ENCODE data around the gene DRAXIN. TPM values are rescaled to one million over a fixed set of nuclear protein-coding genes. Genes with fewer than 3 reads are reported as not detected.

DRAXIN gene
- total RNA-seq, 2 experiments from 2014 or later, result 0.02 to 0.04 TPM

GRCh38 chr1:11767922-11768704 lies 76.6 kb downstream of the DRAXIN start:
- Mint-ChIP-seq H3K27me3 (peaks cover 5% of the 10 kb centered on the region), H3K36me3 (ENCODE audit: low read depth) (no peaks in the 10 kb centered on the region), H3K9me3 (ENCODE audit: low read depth) (no peaks in the 10 kb centered on the region), H3K27ac (no peak overlapping the region), H3K4me1 (no peaks in the 10 kb centered on the region), H3K4me3 (no peak overlapping the region)
- DNase-seq, result no peak
- intact Hi-C loops (cut with DNase I, micrococcal nuclease), result no loop called here
- CTCF ChIA-PET, result no interaction called here
- POLR2A ChIA-PET, result no interaction called here
- ATAC-seq, result no peak

- Mint-ChIP-seq H3K36me3 (ENCODE audit: low read depth) (no peaks in the 10 kb centered on the region), H3K27me3 (peaks cover under 1% of the 10 kb centered on the region), H3K4me3 (no peak overlapping the region), H3K27ac (no peak overlapping the region), H3K4me1 (no peaks in the 10 kb centered on the region), H3K9me3 (ENCODE audit: low read depth) (no peaks in the 10 kb centered on the region)
- DNase-seq (no peak), ATAC-seq (no peak)
- POLR2A ChIA-PET, result no interaction called here
- CTCF ChIA-PET, result no interaction called here
- intact Hi-C loops (cut with DNase I, micrococcal nuclease), result no loop called here
These were observed 77.3 kb downstream of the DRAXIN start for GRCh38 chr1:11768821-11769220.

- H3K9me3 Mint-ChIP-seq (ENCODE audit: low read depth), result no peaks in the 10 kb centered on the region
- H3K36me3 Mint-ChIP-seq (ENCODE audit: low read depth), result no peaks in the 10 kb centered on the region
- H3K27me3 Mint-ChIP-seq, result no peaks in the 10 kb centered on the region
- ChIA-PET CTCF (no interaction called here), POLR2A (no interaction called here)
- no peak overlapping the region for H3K27ac Mint-ChIP-seq
- intact Hi-C loops (cut with DNase I, micrococcal nuclease), result no loop called here
- ATAC-seq, result no peak
- DNase-seq, result no peak
- H3K4me3 Mint-ChIP-seq, result no peak overlapping the region
- H3K4me1 Mint-ChIP-seq, result no peaks in the 10 kb centered on the region
These were observed 77.8 kb downstream of the DRAXIN start for GRCh38 chr1:11769274-11769673.

- H3K9me3 Mint-ChIP-seq (ENCODE audit: low read depth), result no peaks in the 10 kb centered on the region
- H3K27me3 Mint-ChIP-seq, result no peaks in the 10 kb centered on the region
- no peaks in the 10 kb centered on the region for H3K4me1 Mint-ChIP-seq
- POLR2A ChIA-PET, result no interaction called here
- ATAC-seq (no peak), DNase-seq (no peak)
- intact Hi-C loops (cut with DNase I, micrococcal nuclease), result no loop called here
- CTCF ChIA-PET, result no interaction called here
- H3K27ac Mint-ChIP-seq, result no peak overlapping the region
- no peak overlapping the region for H3K4me3 Mint-ChIP-seq
- no peaks in the 10 kb centered on the region for H3K36me3 Mint-ChIP-seq (ENCODE audit: low read depth)
These were observed 78.5 kb downstream of the DRAXIN start for GRCh38 chr1:11770011-11770410.

- DNase-seq (no peak), ATAC-seq (no peak)
- intact Hi-C loops (cut with DNase I, micrococcal nuclease), result no loop called here
- no peaks in the 10 kb centered on the region for H3K27me3 Mint-ChIP-seq
- no peaks in the 10 kb centered on the region for H3K9me3 Mint-ChIP-seq (ENCODE audit: low read depth)
- H3K4me1 Mint-ChIP-seq, result no peaks in the 10 kb centered on the region
- no peak overlapping the region for H3K27ac Mint-ChIP-seq
- no peak overlapping the region for H3K4me3 Mint-ChIP-seq
- H3K36me3 Mint-ChIP-seq (ENCODE audit: low read depth), result no peaks in the 10 kb centered on the region
- ChIA-PET POLR2A (no interaction called here), CTCF (no interaction called here)
These were observed 80.1 kb downstream of the DRAXIN start for GRCh38 chr1:11771481-11772043.

- CTCF ChIA-PET, result interaction anchor here (0.6 kb wide), 1 partner anchor 13 kb away, joined by 3 read pairs; no protein-coding TSS in a partner anchor
- Mint-ChIP-seq H3K27ac (no peak overlapping the region), H3K4me1 (no peaks in the 10 kb centered on the region), H3K4me3 (no peak overlapping the region), H3K27me3 (no peaks in the 10 kb centered on the region), H3K36me3 (ENCODE audit: low read depth) (no peaks in the 10 kb centered on the region), H3K9me3 (ENCODE audit: low read depth) (no peaks in the 10 kb centered on the region)
- POLR2A ChIA-PET, result no interaction called here
- ATAC-seq (no peak), DNase-seq (no peak)
- intact Hi-C loops (cut with DNase I, micrococcal nuclease), result no loop called here
These were observed 80.9 kb downstream of the DRAXIN start for GRCh38 chr1:11772458-11772857.

- intact Hi-C loops (cut with DNase I, micrococcal nuclease), result no loop called here
- no peaks in the 10 kb centered on the region for H3K4me1 Mint-ChIP-seq
- CTCF ChIA-PET, result interaction anchor here (0.6 kb wide), 1 partner anchor 89 kb away, joined by 3 read pairs; no protein-coding TSS in a partner anchor
- H3K36me3 Mint-ChIP-seq (ENCODE audit: low read depth), result no peaks in the 10 kb centered on the region
- no peak overlapping the region for H3K27ac Mint-ChIP-seq
- POLR2A ChIA-PET, result no interaction called here
- no peak for ATAC-seq
- no peaks in the 10 kb centered on the region for H3K27me3 Mint-ChIP-seq
- H3K9me3 Mint-ChIP-seq (ENCODE audit: low read depth), result no peaks in the 10 kb centered on the region
- no peak overlapping the region for H3K4me3 Mint-ChIP-seq
- DNase-seq, result no peak
These were observed 83.2 kb downstream of the DRAXIN start for GRCh38 chr1:11774753-11775152.

Other genes starting within 250 kb of the DRAXIN start
- under 1 TPM; 0.55 to 0.58 TPM for gene DISP3, start 212.6 kb upstream of the DRAXIN start, total RNA-seq
- 1 to 10 TPM; 1.6 to 2.1 TPM for gene FBXO2, start 37.3 kb upstream of the DRAXIN start, total RNA-seq
- 10 to 100 TPM; 20.2 to 21.8 TPM for gene FBXO44, start 36.8 kb upstream of the DRAXIN start, total RNA-seq
- gene FBXO6, start 27.5 kb upstream of the DRAXIN start, total RNA-seq, result 10 to 100 TPM in 1 of 2 experiments, 1 to 10 TPM in 1; 10.0 to 12.0 TPM
- 10 to 100 TPM; 70.4 to 71.5 TPM for gene MAD2L2, start 10.6 kb upstream of the DRAXIN start, total RNA-seq
- gene AGTRAP, start 44.4 kb downstream of the DRAXIN start, total RNA-seq, result 10 to 100 TPM; 13.2 to 13.3 TPM
- gene C1orf167, start 70.5 kb downstream of the DRAXIN start, total RNA-seq, result not detected
- 10 to 100 TPM; 11.2 to 11.6 TPM for gene MTHFR, start 114.3 kb downstream of the DRAXIN start, total RNA-seq
- gene CLCN6, start 114.5 kb downstream of the DRAXIN start, total RNA-seq, result 1 to 10 TPM; 9.4 to 9.5 TPM
- not detected for gene NPPA, start 156.1 kb downstream of the DRAXIN start, total RNA-seq
- not detected for gene NPPB, start 167.2 kb downstream of the DRAXIN start, total RNA-seq
- gene KIAA2013, start 234.7 kb downstream of the DRAXIN start, total RNA-seq, result 10 to 100 TPM; 21.0 to 23.1 TPM
- gene PLOD1, start 243.0 kb downstream of the DRAXIN start, total RNA-seq, result 10 to 100 TPM; 11.7 to 11.9 TPM

Measured in activated CD4-positive, alpha-beta T cell treated with anti-CD3 and anti-CD28 coated beads for 36 hours (primary cell).